PC-3 (cell line): ENCODE results near the gene DNAH14. TPM values are rescaled to one million over a fixed set of nuclear protein-coding genes. Genes with fewer than 3 reads are reported as not detected.

Source experiments
- ATAC-seq: fragments of 200-7000 bp; cut with Tn5 transposase; 2 replicates; pipeline ENCODE4 v1.9.1; 2020; ENCODE audit warnings: mild to moderate bottlenecking, moderate library complexity
- BruUV-seq: library from RNA; stranded (reverse); fragments of 400-500 nt; replicated peaks from 2 replicates; lab custom pipeline; 2021; lab: Mats Ljungman, UMichigan
- CTCF ChIA-PET: fragments of 300-600 bp; sonication (Branson Sonifier 250); formaldehyde crosslinking; loops from one replicate; lab custom pipeline; 2022; ENCODE audit warnings: antibody characterized with exemption; lab: Charles Lee
- POLR2A ChIA-PET: fragments of 300-600 bp; sonication (Branson Sonifier 250); formaldehyde crosslinking; loops from one replicate; lab custom pipeline; 2022; ENCODE audit warnings: antibody characterized with exemption; ENCODE audit not compliant: unreplicated experiment; lab: Charles Lee
- DNase-seq: peaks from one replicate; pipeline ENCODE4 v3.0.0-alpha.2; 2015
- H2AFZ ChIP-seq: fragments of 300-600 bp; sonication (generic); 2 replicates; pipeline ENCODE4 v1.6.0; 2016; ENCODE audit warnings: antibody characterized with exemption, low read length
- H3F3A ChIP-seq: fragments of 300-600 bp; sonication (generic); one replicate; pipeline ENCODE4 v1.6.0; 2017; ENCODE audit warnings: antibody characterized with exemption, low read length, control low read depth, mild to moderate bottlenecking; ENCODE audit not compliant: unreplicated experiment
- H3K27ac ChIP-seq: fragments of 300-600 bp; sonication (generic); 2 replicates; pipeline ENCODE4 v1.5.1; 2016; ENCODE audit warnings: mild to moderate bottlenecking, low read length
- H3K27me3 ChIP-seq: fragments of 300-600 bp; sonication (generic); 2 replicates; pipeline ENCODE4 v1.6.1; 2016; ENCODE audit warnings: low read length, mixed read lengths
- H3K36me3 ChIP-seq: fragments of 300-600 bp; sonication (generic); 2 replicates; pipeline ENCODE4 v1.6.1; 2016; ENCODE audit warnings: low read depth, mixed run types, low read length, mixed read lengths
- H3K4me1 ChIP-seq: fragments of 300-600 bp; sonication (generic); 2 replicates; pipeline ENCODE4 v1.5.1; 2016; ENCODE audit warnings: low read length; ENCODE audit not compliant: insufficient read depth
- H3K4me2 ChIP-seq: fragments of 300-600 bp; sonication (generic); 2 replicates; pipeline ENCODE4 v1.6.0; 2016; ENCODE audit warnings: low read length
- H3K4me3 ChIP-seq: fragments of 300-600 bp; sonication (generic); 2 replicates; pipeline ENCODE4 v1.5.1; 2016; ENCODE audit warnings: mild to moderate bottlenecking, low read length, mixed read lengths
- H3K79me2 ChIP-seq: fragments of 300-600 bp; sonication (generic); 2 replicates; pipeline ENCODE4 v1.6.1; 2017; ENCODE audit warnings: low read length, mixed read lengths
- H3K9ac ChIP-seq: fragments of 300-600 bp; sonication (generic); 2 replicates; pipeline ENCODE4 v1.6.0; 2016; ENCODE audit warnings: mild to moderate bottlenecking, low read length
- H3K9me2 ChIP-seq: fragments of 300-600 bp; sonication (generic); replicated peaks from 2 replicates; pipeline ENCODE4 v1.6.1; 2016; ENCODE audit warnings: mixed run types, low read length, mixed read lengths
- H3K9me3 ChIP-seq: fragments of 300-600 bp; sonication (generic); 2 replicates; pipeline ENCODE4 v1.6.1; 2016; ENCODE audit warnings: low read length, mixed read lengths
- H4K20me1 ChIP-seq: fragments of 300-600 bp; sonication (generic); 2 replicates; pipeline ENCODE4 v1.6.1; 2016; ENCODE audit warnings: low read length, mixed read lengths
- CTCF ChIP-seq: fragments of 300-600 bp; sonication (generic); conservative IDR thresholded peaks from 2 replicates; pipeline ENCODE4 v1.5.1; 2017; ENCODE audit warnings: antibody characterized with exemption, low read depth, mild to moderate bottlenecking, low read length
- EZH2 ChIP-seq: fragments of 300-600 bp; sonication (generic); IDR thresholded peaks from one replicate; pipeline ENCODE4 v1.6.1; 2017; ENCODE audit warnings: antibody characterized with exemption, mild to moderate bottlenecking, low read length; ENCODE audit not compliant: unreplicated experiment
- EZH2phosphoT487 ChIP-seq: fragments of 300-600 bp; sonication (generic); IDR thresholded peaks from 2 replicates; pipeline ENCODE4 v1.6.1; 2018; ENCODE audit warnings: mild to moderate bottlenecking, antibody characterized with exemption, low read length, borderline replicate concordance
- intact Hi-C: fragments of 100-400 bp; cut with micrococcal nuclease; formaldehyde crosslinking; loops from 2 replicates; pipeline ENCODE4 v1.9.0; 2023
- total RNA-seq: library from RNA; depleted of rRNA; stranded (reverse); fragments of >200 nt; gene quantifications from 2 replicates; pipeline ENCODE4 v1.2.3, GENCODE V29; 2014

The DNAH14 gene
- total RNA-seq, 1 experiment from 2014 or later, result 42.8 TPM

- Histone ChIP-seq H3K27me3 (no peaks in the 10 kb centered on the region), H3K27ac (no peak overlapping the region), H3K79me2 (no peaks in the 10 kb centered on the region), H2AFZ (no peak overlapping the region), H3K36me3 (peaks cover 6% of the 10 kb centered on the region; the same call in 1 of the 2 replicates), H3K9ac (no peak overlapping the region), H3K4me1 (no peaks in the 10 kb centered on the region), H3K9me3 (peaks cover 15% of the 10 kb centered on the region; the same call in 1 of the 2 replicates), H3K4me2 (no peak overlapping the region), H3F3A (no peaks in the 10 kb centered on the region), H3K4me3 (no peak overlapping the region), H3K9me2 (no peaks in the 10 kb centered on the region), H4K20me1 (no peaks in the 10 kb centered on the region)
- ATAC-seq (no peak), DNase-seq (no peak)
- CTCF ChIA-PET, result no interaction called here
- no TSS peak for BruUV-seq
- POLR2A ChIA-PET, result no interaction called here
- intact Hi-C loops, result no loop called here
- no peak for TF ChIP-seq CTCF
- TF ChIP-seq EZH2phosphoT487, result no peak
- TF ChIP-seq EZH2, result no peak
Observed at GRCh38 chr1:225179686-225180085, 250.2 kb downstream of the DNAH14 start.

GRCh38 chr1:225182716-225183115 is 253.2 kb downstream of the DNAH14 start:
- CTCF ChIA-PET, result no interaction called here
- ATAC-seq, result no peak
- Histone ChIP-seq H3K79me2 (no peaks in the 10 kb centered on the region), H3K27ac (no peak overlapping the region), H3K27me3 (no peaks in the 10 kb centered on the region), H3K4me3 (no peak overlapping the region), H3K4me2 (no peak overlapping the region), H3K9me3 (peaks cover 15% of the 10 kb centered on the region; the same call in 1 of the 2 replicates), H3K9ac (no peak overlapping the region), H4K20me1 (no peaks in the 10 kb centered on the region), H3F3A (no peaks in the 10 kb centered on the region), H3K4me1 (no peaks in the 10 kb centered on the region), H3K9me2 (no peaks in the 10 kb centered on the region), H2AFZ (no peak overlapping the region), H3K36me3 (peaks cover 6% of the 10 kb centered on the region; the same call in 1 of the 2 replicates)
- POLR2A ChIA-PET, result interaction anchor here (0.6 kb wide), 1 partner anchor 245 kb away, joined by 3 read pairs; the partner anchor contains the start of gene LBR
- TF ChIP-seq EZH2phosphoT487, result no peak
- no peak for TF ChIP-seq CTCF
- no peak for TF ChIP-seq EZH2
- no peak for DNase-seq
- intact Hi-C loops, result no loop called here
- no TSS peak for BruUV-seq

GRCh38 chr1:225191199-225191753 is 261.8 kb downstream of the DNAH14 start:
- Histone ChIP-seq H3F3A (no peaks in the 10 kb centered on the region), H3K27me3 (no peaks in the 10 kb centered on the region), H3K27ac (no peak overlapping the region), H3K9ac (no peak overlapping the region), H3K4me2 (no peak overlapping the region), H2AFZ (no peak overlapping the region), H3K9me2 (no peaks in the 10 kb centered on the region), H3K4me3 (no peak overlapping the region), H3K79me2 (no peaks in the 10 kb centered on the region), H3K4me1 (no peaks in the 10 kb centered on the region), H3K9me3 (0 out of 2 replicates have a peak, but pooled peaks cover 13% of the 10 kb centered on the region), H4K20me1 (no peaks in the 10 kb centered on the region), H3K36me3 (peaks cover 12% of the 10 kb centered on the region)
- intact Hi-C loops, result no loop called here
- DNase-seq, result no peak
- CTCF ChIA-PET, result no interaction called here
- ATAC-seq, result no peak
- no peak for TF ChIP-seq CTCF
- no peak for TF ChIP-seq EZH2phosphoT487
- POLR2A ChIA-PET, result no interaction called here
- BruUV-seq, result no TSS peak
